Measurements from ENCODE around the gene MSH3. TPM values are rescaled to one million over a fixed set of nuclear protein-coding genes. Genes with fewer than 3 reads are reported as not detected.

Gene MSH3
- polyA plus RNA-seq, 1 donor (not counting 4 experiments of a cell fraction or from before 2014, with no cell fraction given), result 11.1 TPM

GRCh38 chr5:80905405-80905804, 251.0 kb downstream of the MSH3 start:
- H3K27me3 ChIP-seq (ENCODE audit: control insufficient read depth, extremely low read depth, insufficient read depth, low read length), result no peaks in the 10 kb centered on the region
- H3K4me1 ChIP-seq (ENCODE audit: control insufficient read depth, extremely low read depth, insufficient read depth, low read length), result no peaks in the 10 kb centered on the region
- no peaks in the 10 kb centered on the region for H3K9me3 ChIP-seq (ENCODE audit: control insufficient read depth, low read depth, low read length)
- no peak overlapping the region for H2AFZ ChIP-seq (ENCODE audit: control insufficient read depth, low read length)
- no peaks in the 10 kb centered on the region for H4K20me1 ChIP-seq (ENCODE audit: control insufficient read depth, extremely low read depth, insufficient read depth, low read length)
- no peak for DNase-seq (ENCODE audit: low read depth, low spot score)
- H3K27ac ChIP-seq (ENCODE audit: control insufficient read depth, insufficient read depth, low read length), result no peak overlapping the region
- H3K4me3 ChIP-seq (ENCODE audit: control insufficient read depth in 2 of 3, extremely low read depth in 1 of 3, insufficient read depth in 2 of 3, low read depth in 1 of 3, low read length in 3 of 3), result no peak overlapping the region
- no peaks in the 10 kb centered on the region for H3K36me3 ChIP-seq (ENCODE audit: control insufficient read depth in 2 of 2, extremely low read depth in 1 of 2, insufficient read depth in 2 of 2, low read length in 2 of 2)
- no peak overlapping the region for H3K4me2 ChIP-seq (ENCODE audit: control insufficient read depth, extremely low read depth, insufficient read depth, low read depth, low read length)
- no peaks in the 10 kb centered on the region for H3K79me2 ChIP-seq (ENCODE audit: control insufficient read depth, insufficient read depth, low read length)
- no peak overlapping the region for H3K9ac ChIP-seq (ENCODE audit: control insufficient read depth, extremely low read depth, insufficient read depth, low read length)
- FAIRE-seq, result no peak
- dilution Hi-C loops (cut with MboI; ENCODE audit: extremely low pct_ligation_motif_present, low sequenced_read_pairs), result no loop called here
- TF ChIP-seq CTCF (optimal IDR thresholded peaks at IDR 0.05 in 1 of 3, IDR thresholded peaks at IDR 0.05 in 1 of 3, conservative IDR thresholded peaks at IDR 0.05 in 1 of 3; ENCODE audit: extremely low read depth in 1 of 3, insufficient read depth in 2 of 3, low read length in 3 of 3), result no peak
- TF ChIP-seq EZH2 (IDR thresholded peaks at IDR 0.05; ENCODE audit: low read length), result no peak
- H3K9me1 ChIP-seq (ENCODE audit: control insufficient read depth, extremely low read depth, insufficient read depth, low read length), result no peaks in the 10 kb centered on the region

- dilution Hi-C loops (cut with MboI; ENCODE audit: extremely low pct_ligation_motif_present, low sequenced_read_pairs), result no loop called here
- no peaks in the 10 kb centered on the region for H3K9me3 ChIP-seq (ENCODE audit: control insufficient read depth, low read depth, low read length)
Observed at GRCh38 chr5:80912479-80912878, 258.0 kb downstream of the MSH3 start.

GRCh38 chr5:80915716-80916115, 261.3 kb downstream of the MSH3 start:
- H3K79me2 ChIP-seq (ENCODE audit: control insufficient read depth, insufficient read depth, low read length), result no peaks in the 10 kb centered on the region
- no peaks in the 10 kb centered on the region for H3K9me1 ChIP-seq (ENCODE audit: control insufficient read depth, extremely low read depth, insufficient read depth, low read length)
- no peak overlapping the region for H3K4me2 ChIP-seq (ENCODE audit: control insufficient read depth, extremely low read depth, insufficient read depth, low read depth, low read length)
- TF ChIP-seq CTCF (optimal IDR thresholded peaks at IDR 0.05 in 1 of 3, IDR thresholded peaks at IDR 0.05 in 1 of 3, conservative IDR thresholded peaks at IDR 0.05 in 1 of 3; ENCODE audit: extremely low read depth in 1 of 3, insufficient read depth in 2 of 3, low read length in 3 of 3) (no peak), EZH2 (IDR thresholded peaks at IDR 0.05; ENCODE audit: low read length) (no peak)
- H3K9ac ChIP-seq (ENCODE audit: control insufficient read depth, extremely low read depth, insufficient read depth, low read length), result no peak overlapping the region
- DNase-seq (ENCODE audit: low read depth, low spot score) (no peak), FAIRE-seq (peak; percentile 29)
- H3K9me3 ChIP-seq (ENCODE audit: control insufficient read depth, low read depth, low read length), result no peaks in the 10 kb centered on the region
- H3K36me3 ChIP-seq (ENCODE audit: control insufficient read depth in 2 of 2, extremely low read depth in 1 of 2, insufficient read depth in 2 of 2, low read length in 2 of 2), result no peaks in the 10 kb centered on the region
- no peak overlapping the region for H3K4me3 ChIP-seq (ENCODE audit: control insufficient read depth in 2 of 3, extremely low read depth in 1 of 3, insufficient read depth in 2 of 3, low read depth in 1 of 3, low read length in 3 of 3)
- no peaks in the 10 kb centered on the region for H4K20me1 ChIP-seq (ENCODE audit: control insufficient read depth, extremely low read depth, insufficient read depth, low read length)
- H2AFZ ChIP-seq (ENCODE audit: control insufficient read depth, low read length), result no peak overlapping the region
- peaks cover 3% of the 10 kb centered on the region for H3K4me1 ChIP-seq (ENCODE audit: control insufficient read depth, extremely low read depth, insufficient read depth, low read length)
- no peaks in the 10 kb centered on the region for H3K27me3 ChIP-seq (ENCODE audit: control insufficient read depth, extremely low read depth, insufficient read depth, low read length)
- no peak overlapping the region for H3K27ac ChIP-seq (ENCODE audit: control insufficient read depth, insufficient read depth, low read length)
- dilution Hi-C loops (cut with MboI; ENCODE audit: extremely low pct_ligation_motif_present, low sequenced_read_pairs), result no loop called here

More at GRCh38 chr5:80912479-80912878, 258.0 kb downstream of the MSH3 start:
- Histone ChIP-seq H3K27ac (ENCODE audit: control insufficient read depth, insufficient read depth, low read length) (no peak overlapping the region), H3K36me3 (ENCODE audit: control insufficient read depth in 2 of 2, extremely low read depth in 1 of 2, insufficient read depth in 2 of 2, low read length in 2 of 2) (no peaks in the 10 kb centered on the region), H3K9ac (ENCODE audit: control insufficient read depth, extremely low read depth, insufficient read depth, low read length) (no peak overlapping the region), H2AFZ (ENCODE audit: control insufficient read depth, low read length) (no peak overlapping the region), H3K79me2 (ENCODE audit: control insufficient read depth, insufficient read depth, low read length) (no peaks in the 10 kb centered on the region), H3K4me1 (ENCODE audit: control insufficient read depth, extremely low read depth, insufficient read depth, low read length) (no peaks in the 10 kb centered on the region), H3K4me2 (ENCODE audit: control insufficient read depth, extremely low read depth, insufficient read depth, low read depth, low read length) (no peak overlapping the region), H3K9me1 (ENCODE audit: control insufficient read depth, extremely low read depth, insufficient read depth, low read length) (no peaks in the 10 kb centered on the region), H4K20me1 (ENCODE audit: control insufficient read depth, extremely low read depth, insufficient read depth, low read length) (no peaks in the 10 kb centered on the region), H3K27me3 (ENCODE audit: control insufficient read depth, extremely low read depth, insufficient read depth, low read length) (no peaks in the 10 kb centered on the region), H3K4me3 (ENCODE audit: control insufficient read depth in 2 of 3, extremely low read depth in 1 of 3, insufficient read depth in 2 of 3, low read depth in 1 of 3, low read length in 3 of 3) (no peak overlapping the region)
- no peak for TF ChIP-seq EZH2 (IDR thresholded peaks at IDR 0.05; ENCODE audit: low read length)
- FAIRE-seq (no peak), DNase-seq (ENCODE audit: low read depth, low spot score) (no peak)

Data from keratinocyte (primary cell).